Fibroblast of pulmonary artery (primary cell): ENCODE measurements around the gene DEPDC4.
"Not testable (repeated sequence)": the region's sequence is repeated elsewhere in the genome, so short reads cannot be mapped to it uniquely, and the experiment has no call there.

ENCODE experiments used
- DNase-seq: peaks from one replicate; pipeline ENCODE4 v3.0.0-alpha.2; 2010; ENCODE audit warnings: low read depth
- H3K4me3 ChIP-seq: replicated peaks from 2 replicates; pipeline ENCODE4 v1.5.1; 2011; ENCODE audit warnings: low read depth, mild to moderate bottlenecking, control low read depth, low read length, moderate library complexity
- CTCF ChIP-seq: IDR thresholded peaks from 2 replicates; pipeline ENCODE4 v1.5.1; 2011; ENCODE audit warnings: mild to moderate bottlenecking, control low read depth, low read length, inconsistent platforms; ENCODE audit errors: missing control alignments

The DEPDC4 gene

GRCh38 chr12:100273782-100274181 lies 6.9 kb upstream of the DEPDC4 start:
- no peak for DNase-seq
- no peak for TF ChIP-seq CTCF
- H3K4me3 ChIP-seq: no peak overlapping the region

DNA sequence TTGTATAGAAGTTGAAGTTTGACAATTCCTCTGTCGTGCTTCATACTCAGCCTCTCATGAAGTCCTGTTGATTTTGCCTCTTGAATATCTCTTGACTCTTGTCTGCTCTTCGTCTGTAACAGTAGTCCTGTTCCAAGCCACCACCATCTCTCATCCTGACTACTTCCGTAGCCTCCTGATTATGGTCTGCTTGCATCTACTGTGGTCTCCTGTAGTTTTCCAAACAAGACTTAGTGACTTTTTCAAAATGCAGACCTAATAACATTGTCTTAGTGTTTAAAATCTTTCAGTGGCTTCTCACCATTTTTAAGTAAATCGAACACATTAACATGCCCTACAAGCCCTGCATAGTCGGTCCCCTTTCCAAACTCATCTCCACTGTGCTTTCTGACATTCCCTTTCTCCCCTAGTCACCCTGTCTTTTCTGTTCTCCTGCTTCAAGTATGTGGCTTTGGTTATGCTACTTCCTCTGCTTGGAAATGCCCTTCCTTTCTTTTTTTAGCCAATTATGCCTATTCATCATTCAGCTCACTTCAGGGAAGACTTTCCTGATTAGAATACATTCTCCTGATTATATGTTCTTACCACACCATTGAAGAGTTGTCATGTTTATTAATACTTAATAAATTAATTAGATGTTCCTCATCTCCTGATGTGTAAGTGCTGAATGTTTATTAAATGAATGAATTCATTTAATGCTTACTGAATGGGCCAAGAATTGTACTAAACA lies 2.1 kb upstream of the DEPDC4 start:
- no peak for TF ChIP-seq CTCF
- peak; percentile 16 for DNase-seq
- peak overlapping the region; percentile 85 for H3K4me3 ChIP-seq

DNA sequence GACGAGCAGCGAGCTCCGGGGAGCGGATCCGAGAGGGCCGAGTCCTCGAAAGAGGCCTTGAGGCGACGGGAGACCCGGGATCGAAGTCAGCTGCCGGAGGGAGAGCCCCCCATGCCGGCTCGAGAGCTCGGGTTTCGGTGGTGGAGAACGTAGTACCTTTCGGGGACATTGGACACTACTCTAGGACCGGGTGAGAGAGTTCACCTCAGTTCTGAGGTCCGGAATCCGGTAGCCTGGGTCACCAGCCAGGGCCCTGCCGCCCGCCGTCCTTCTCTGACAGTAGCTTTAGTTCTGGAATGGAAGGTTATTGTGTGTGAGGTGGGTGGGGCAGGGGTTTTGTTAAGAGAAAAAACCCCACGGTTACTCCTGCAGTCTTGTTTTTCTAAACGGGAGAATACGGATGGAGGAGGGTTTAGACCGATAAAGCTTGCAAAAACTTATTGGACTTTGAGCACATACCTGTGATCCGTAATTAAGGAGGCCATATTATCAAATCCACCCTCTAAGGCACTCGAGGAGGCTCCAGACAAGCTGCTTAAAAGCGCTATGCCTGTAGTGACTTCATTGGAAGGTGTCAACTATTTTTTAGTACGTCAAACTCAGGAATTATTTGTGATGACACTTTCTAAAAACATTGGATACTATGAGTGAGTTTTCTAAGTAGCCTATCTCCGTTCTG lies 863 bp upstream of the DEPDC4 start:
- peak overlapping the region; percentile 85 for H3K4me3 ChIP-seq
- DNase-seq: peak; percentile 43
- no peak for TF ChIP-seq CTCF

DNA sequence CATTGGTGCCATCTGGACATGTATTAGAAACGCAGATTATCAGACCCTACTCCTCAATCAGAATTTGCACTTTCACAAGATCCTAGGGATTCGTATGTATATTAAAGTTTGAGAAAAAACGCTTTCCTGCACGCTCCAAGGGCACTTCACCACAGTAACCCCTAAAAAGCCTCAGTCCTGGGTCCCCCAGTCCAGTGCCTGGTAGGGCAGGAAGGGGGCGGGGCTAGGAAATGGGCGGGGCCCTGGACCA lies 369 bp downstream of the DEPDC4 start:
- DNase-seq: no peak
- TF ChIP-seq CTCF: no peak
- H3K4me3 ChIP-seq: peak overlapping the region; percentile 85

- DNase-seq: no peak
- no peak for TF ChIP-seq CTCF
- peak overlapping the region; percentile 85 for H3K4me3 ChIP-seq
Observed at GRCh38 chr12:100265732-100266584, 921 bp downstream of the DEPDC4 start.

GRCh38 chr12:100265107-100265506 lies 1.8 kb downstream of the DEPDC4 start:
- not testable (repeated sequence) for H3K4me3 ChIP-seq, DNase-seq

DNA sequence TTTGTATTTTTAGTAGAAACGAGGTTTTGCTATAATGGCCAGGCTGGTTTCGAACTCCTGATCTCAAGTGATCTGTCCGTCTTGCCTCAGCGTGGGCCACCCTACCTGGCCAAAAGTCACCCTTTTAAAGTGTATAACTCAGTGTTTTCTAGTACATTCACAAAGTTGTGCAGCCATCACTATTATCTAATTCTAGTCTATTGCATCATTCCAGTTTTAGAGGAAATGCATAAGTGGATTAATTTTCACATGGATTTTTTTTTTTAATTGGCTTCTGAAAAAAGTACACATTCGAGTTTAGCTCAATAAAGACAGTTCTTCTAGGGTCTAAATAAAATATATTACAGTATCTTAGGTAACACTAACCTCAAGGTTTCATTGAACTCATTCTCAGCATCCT lies 3.7 kb downstream of the DEPDC4 start:
- DNase-seq: no peak
- no peak overlapping the region for H3K4me3 ChIP-seq
- no peak for TF ChIP-seq CTCF
